IMR-90 (cell line): ENCODE results near the gene CDC42BPA. TPM values are rescaled to one million over a fixed set of nuclear protein-coding genes. Genes with fewer than 3 reads are reported as not detected.

Source experiments
- ATAC-seq: fragments of 200-7000 bp; cut with Tn5 transposase; 2 replicates; pipeline ENCODE4 v1.9.1; 2020; ENCODE audit warnings: low read depth, mild to moderate bottlenecking, moderate library complexity
- BruUV-seq: library from RNA; stranded (reverse); fragments of 400-500 nt; replicated peaks from 2 replicates; lab custom pipeline; 2021; lab: Mats Ljungman, UMichigan
- CTCF ChIA-PET: fragments of 300-600 bp; formaldehyde crosslinking; extraction: SDS; loops from one replicate; lab custom pipeline; 2021; ENCODE audit warnings: antibody characterized with exemption; lab: Yijun Ruan, JAX
- POLR2A ChIA-PET: fragments of 300-600 bp; sonication (Branson Sonifier 250); formaldehyde crosslinking; loops from one replicate; lab custom pipeline; 2022; ENCODE audit warnings: antibody characterized with exemption; ENCODE audit not compliant: unreplicated experiment; lab: Charles Lee
- DNase-seq: peaks from one replicate; pipeline ENCODE4 v3.0.0; 2013
- H2AFZ ChIP-seq: replicated peaks from 2 replicates; pipeline ENCODE3; 2013; ENCODE audit warnings: low read length, mild to moderate bottlenecking; ENCODE audit not compliant: poor library complexity
- H2AK5ac ChIP-seq: 2 replicates; pipeline ENCODE4 v1.6.1; 2013; ENCODE audit warnings: low read depth, low read length, inconsistent platforms
- H2AK9ac ChIP-seq: replicated peaks from 2 replicates; pipeline ENCODE3; 2013; ENCODE audit warnings: mild to moderate bottlenecking, low read depth, low read length, moderate library complexity; ENCODE audit not compliant: poor library complexity
- H2BK120ac ChIP-seq: 2 replicates; pipeline ENCODE4 v1.6.1; 2013; ENCODE audit warnings: low read depth, low read length, inconsistent platforms
- H2BK15ac ChIP-seq: 3 replicates; pipeline ENCODE4 v1.6.1; 2013; ENCODE audit warnings: low read depth, low read length, inconsistent platforms
- H2BK20ac ChIP-seq: 2 replicates; pipeline ENCODE4 v1.6.1; 2013; ENCODE audit warnings: low read depth, mild to moderate bottlenecking, inconsistent platforms, low read length, moderate library complexity
- H2BK5ac ChIP-seq: 2 replicates; pipeline ENCODE4 v1.6.1; 2013; ENCODE audit warnings: mild to moderate bottlenecking, low read depth, low read length, inconsistent platforms; ENCODE audit not compliant: poor library complexity, severe bottlenecking
- H3K14ac ChIP-seq: replicated peaks from 2 replicates; pipeline ENCODE4 v1.6.1; 2013; ENCODE audit warnings: low read depth, low read length, inconsistent platforms
- H3K18ac ChIP-seq: 2 replicates; pipeline ENCODE4 v1.6.1; 2013; ENCODE audit warnings: low read depth, low read length, control low read depth
- H3K23ac ChIP-seq: 2 replicates; pipeline ENCODE4 v1.6.1; 2013; ENCODE audit warnings: low read depth, low read length, inconsistent platforms
- H3K27ac ChIP-seq: 2 replicates; pipeline ENCODE4 v1.5.1; 2013; ENCODE audit warnings: mild to moderate bottlenecking, control low read depth, low read length; ENCODE audit not compliant: insufficient read depth
- H3K27me3 ChIP-seq: 2 replicates; pipeline ENCODE4 v1.6.1; 2013; ENCODE audit warnings: low read length; ENCODE audit not compliant: control insufficient read depth, insufficient read depth
- H3K36me3 ChIP-seq: 2 replicates; pipeline ENCODE4 v1.6.1; 2013; ENCODE audit warnings: low read length, mixed read lengths; ENCODE audit not compliant: control insufficient read depth, insufficient read depth
- H3K4ac ChIP-seq: 2 replicates; pipeline ENCODE4 v1.6.1; 2013; ENCODE audit warnings: low read depth, low read length, inconsistent platforms
- H3K4me1 ChIP-seq: 2 replicates; pipeline ENCODE4 v1.6.1; 2013; ENCODE audit warnings: low read length, mixed read lengths; ENCODE audit not compliant: control insufficient read depth, insufficient read depth
- H3K4me2 ChIP-seq: 2 replicates; pipeline ENCODE4 v1.6.1; 2013; ENCODE audit warnings: low read depth, mild to moderate bottlenecking, control low read depth, low read length, moderate library complexity
- H3K4me3 ChIP-seq: 2 replicates; pipeline ENCODE4 v1.5.1; 2013; ENCODE audit warnings: low read depth, mild to moderate bottlenecking, control low read depth, low read length, moderate library complexity; ENCODE audit not compliant: insufficient read depth
- H3K56ac ChIP-seq: 2 replicates; pipeline ENCODE4 v1.6.1; 2013; ENCODE audit warnings: low read length, inconsistent platforms; ENCODE audit not compliant: insufficient read depth; ENCODE audit errors: extremely low read depth
- H3K79me1 ChIP-seq, 2 experiments: 2 replicates each; pipeline ENCODE4 v1.6.1; 2013; ENCODE audit warnings: low read length in 2 of 2, inconsistent platforms in 1 of 2, low read depth in 1 of 2
- H3K9ac ChIP-seq: 2 replicates; pipeline ENCODE4 v1.6.1; 2013; ENCODE audit warnings: low read depth, low read length, control low read depth
- H3K9me1 ChIP-seq: 2 replicates; pipeline ENCODE4 v1.6.1; 2013; ENCODE audit warnings: low read length, inconsistent platforms; ENCODE audit not compliant: insufficient read depth
- H3K9me3 ChIP-seq: 2 replicates; pipeline ENCODE4 v1.6.1; 2013; ENCODE audit warnings: low read length; ENCODE audit not compliant: control insufficient read depth, insufficient read depth
- H4K20me1 ChIP-seq: 2 replicates; pipeline ENCODE4 v1.6.1; 2013; ENCODE audit warnings: low read length, inconsistent platforms; ENCODE audit not compliant: insufficient read depth
- H4K5ac ChIP-seq: 2 replicates; pipeline ENCODE4 v1.6.1; 2013; ENCODE audit warnings: mild to moderate bottlenecking, low read depth, low read length, control low read depth
- H4K8ac ChIP-seq, 2 experiments: 2 replicates each; pipeline ENCODE4 v1.6.1; 2013; ENCODE audit warnings: low read depth in 2 of 2, low read length in 2 of 2, control low read depth in 1 of 2, inconsistent platforms in 1 of 2
- H4K91ac ChIP-seq: 2 replicates; pipeline ENCODE4 v1.6.1; 2013; ENCODE audit warnings: low read depth, low read length, inconsistent platforms; ENCODE audit not compliant: insufficient read depth
- CHD1 ChIP-seq: IDR thresholded peaks from 2 replicates; pipeline ENCODE4 v1.6.1; 2012; ENCODE audit warnings: low read depth, low read length, improper control_type of control experiment
- RAD21 ChIP-seq: IDR thresholded peaks from 2 replicates; pipeline ENCODE4 v1.6.1; 2012; ENCODE audit warnings: low read length, improper control_type of control experiment
- RCOR1 ChIP-seq: IDR thresholded peaks from 2 replicates; pipeline ENCODE4 v1.6.1; 2012; ENCODE audit warnings: mild to moderate bottlenecking, low read length, improper control_type of control experiment; ENCODE audit not compliant: insufficient replicate concordance
- WGBS, 2 experiments: methylation state at CpG; one replicate each; pipeline versions ENCODE4 v1.1.5 to v1.1.7; 2013; ENCODE audit warnings: missing lambda C conversion rate in 2 of 2; ENCODE audit not compliant: insufficient read length in 1 of 2; ENCODE audit errors: extremely low coverage in 2 of 2; 5-methylcytosine and 5-hydroxymethylcytosine counted together
- dilution Hi-C: fragments of 300-500 bp; cut with HindIII; formaldehyde crosslinking; loops from one replicate; pipeline ENCODE4 v1.14.3; 2018; ENCODE audit warnings: low sequenced_read_pairs; ENCODE audit not compliant: unreplicated experiment
- in situ Hi-C: fragments of 300-500 bp; cut with MboI; formaldehyde crosslinking; loops from 3 replicates; pipeline ENCODE4 v1.14.3; 2019; ENCODE audit warnings: low sequenced_read_pairs, inconsistent platforms, mixed read lengths
- intact Hi-C: fragments of 100-400 bp; cut with micrococcal nuclease; formaldehyde crosslinking; loops from 2 replicates; pipeline ENCODE4 v1.10.0; 2022
- polyA plus RNA-seq, 3 experiments: library from polyadenylated mRNA; depleted of rRNA; stranded (reverse); fragments of >200 nt; gene quantifications; 2 replicates each; pipeline ENCODE4 v1.2.3, GENCODE V29; 2012; ENCODE audit warnings: low replicate concordance in 1 of 3
- total RNA-seq: library from RNA; depleted of rRNA; stranded (reverse); fragments of >200 nt; gene quantifications from 2 replicates; pipeline ENCODE4 v1.2.3, GENCODE V29; 2012
- TF ChIP-seq, protein P1 (sequence below): conservative IDR thresholded peaks from 2 replicates; pipeline ENCODE4 v1.5.1; 2012; ENCODE audit warnings: mild to moderate bottlenecking, low read depth, low read length, improper control_type of control experiment
- TF ChIP-seq, protein P2 (sequence below): fragments of 150-350 bp; IDR thresholded peaks from 2 replicates; pipeline ENCODE4 v1.6.1; 2017; ENCODE audit warnings: mild to moderate bottlenecking, antibody characterized with exemption, low read length, low read depth

The CDC42BPA gene
- total and polyA plus RNA-seq, 2 of the 4 experiments (the other 2 are of a cell fraction) = 9.4 to 27.8 TPM

DNA sequence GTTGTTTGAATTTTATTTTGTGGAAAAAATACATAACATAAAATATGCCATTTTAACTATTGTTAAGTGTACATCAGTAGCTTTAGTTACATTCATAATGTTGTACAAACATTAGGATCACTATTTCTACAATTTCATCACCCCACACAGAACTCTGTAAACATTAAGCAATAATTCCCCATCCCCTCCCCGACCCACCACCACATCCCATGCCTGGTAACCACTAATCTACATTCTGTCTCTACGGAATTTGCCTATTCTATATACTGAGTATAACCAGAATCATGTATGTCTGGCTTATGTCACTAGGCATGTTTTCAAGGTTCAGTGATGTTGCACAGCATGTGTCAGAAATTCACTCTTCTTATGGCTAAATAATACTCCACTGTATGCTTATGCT lies 47.7 kb downstream of the CDC42BPA start:
- CTCF ChIA-PET = no interaction called here
- ATAC-seq = no peak

More for the DNA sequence above, 47.7 kb downstream of the CDC42BPA start:
- H3K27ac ChIP-seq = no peak overlapping the region
- DNase-seq = no peak
- dilution Hi-C loops = no loop called here
- H3K9me3 ChIP-seq = no peaks in the 10 kb centered on the region
- H2AK9ac ChIP-seq = no peak overlapping the region
- in situ Hi-C loops = no loop called here
- no peaks in the 10 kb centered on the region for H3K4me1 ChIP-seq
- no peak overlapping the region for H2BK120ac ChIP-seq
- H3K79me1 ChIP-seq = peaks cover 23 to 42% of the 10 kb centered on the region in 2 experiments
- intact Hi-C loops = no loop called here
- WGBS, 2 experiments = no CpG with 5 or more reads among the region's 2 CpGs
- H2AFZ ChIP-seq = no peak overlapping the region
- BruUV-seq = no TSS peak
- H3K4me3 ChIP-seq = no peak overlapping the region
- no peak overlapping the region for H2BK20ac ChIP-seq
- no peak overlapping the region for H3K18ac ChIP-seq
- no peak overlapping the region for H2BK15ac ChIP-seq
- no peak overlapping the region for H3K4me2 ChIP-seq
- no peak for TF ChIP-seq RAD21
- TF ChIP-seq CHD1 = no peak
- TF ChIP-seq, protein P1, sequence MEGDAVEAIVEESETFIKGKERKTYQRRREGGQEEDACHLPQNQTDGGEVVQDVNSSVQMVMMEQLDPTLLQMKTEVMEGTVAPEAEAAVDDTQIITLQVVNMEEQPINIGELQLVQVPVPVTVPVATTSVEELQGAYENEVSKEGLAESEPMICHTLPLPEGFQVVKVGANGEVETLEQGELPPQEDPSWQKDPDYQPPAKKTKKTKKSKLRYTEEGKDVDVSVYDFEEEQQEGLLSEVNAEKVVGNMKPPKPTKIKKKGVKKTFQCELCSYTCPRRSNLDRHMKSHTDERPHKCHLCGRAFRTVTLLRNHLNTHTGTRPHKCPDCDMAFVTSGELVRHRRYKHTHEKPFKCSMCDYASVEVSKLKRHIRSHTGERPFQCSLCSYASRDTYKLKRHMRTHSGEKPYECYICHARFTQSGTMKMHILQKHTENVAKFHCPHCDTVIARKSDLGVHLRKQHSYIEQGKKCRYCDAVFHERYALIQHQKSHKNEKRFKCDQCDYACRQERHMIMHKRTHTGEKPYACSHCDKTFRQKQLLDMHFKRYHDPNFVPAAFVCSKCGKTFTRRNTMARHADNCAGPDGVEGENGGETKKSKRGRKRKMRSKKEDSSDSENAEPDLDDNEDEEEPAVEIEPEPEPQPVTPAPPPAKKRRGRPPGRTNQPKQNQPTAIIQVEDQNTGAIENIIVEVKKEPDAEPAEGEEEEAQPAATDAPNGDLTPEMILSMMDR = no peak
- TF ChIP-seq RCOR1 = no peak
- TF ChIP-seq, protein P2, sequence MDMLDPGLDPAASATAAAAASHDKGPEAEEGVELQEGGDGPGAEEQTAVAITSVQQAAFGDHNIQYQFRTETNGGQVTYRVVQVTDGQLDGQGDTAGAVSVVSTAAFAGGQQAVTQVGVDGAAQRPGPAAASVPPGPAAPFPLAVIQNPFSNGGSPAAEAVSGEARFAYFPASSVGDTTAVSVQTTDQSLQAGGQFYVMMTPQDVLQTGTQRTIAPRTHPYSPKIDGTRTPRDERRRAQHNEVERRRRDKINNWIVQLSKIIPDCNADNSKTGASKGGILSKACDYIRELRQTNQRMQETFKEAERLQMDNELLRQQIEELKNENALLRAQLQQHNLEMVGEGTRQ = no peak
- H3K9me1 ChIP-seq = no peaks in the 10 kb centered on the region
- H3K36me3 ChIP-seq = no peaks in the 10 kb centered on the region
- H3K56ac ChIP-seq = no peak overlapping the region
- H3K23ac ChIP-seq = no peak overlapping the region
- H3K4ac ChIP-seq = no peak overlapping the region
- POLR2A ChIA-PET = no interaction called here
- H4K20me1 ChIP-seq = peaks cover 40% of the 10 kb centered on the region
- no peak overlapping the region for H4K91ac ChIP-seq
- no peak overlapping the region for H2BK5ac ChIP-seq
- H4K8ac ChIP-seq = no peak overlapping the region
- H3K9ac ChIP-seq = no peak overlapping the region
- no peak overlapping the region for H3K14ac ChIP-seq
- H2AK5ac ChIP-seq = no peak overlapping the region
- H3K27me3 ChIP-seq = no peaks in the 10 kb centered on the region
- no peak overlapping the region for H4K5ac ChIP-seq
